HG03103 (cell line): ENCODE results near the gene HAGHL.

Experiments
- ATAC-seq: cut with Tn5 transposase; IDR thresholded peaks from one replicate; pipeline ENCODE4 v1.9.1; 2021; ENCODE audit warnings: low read depth; ENCODE audit not compliant: unreplicated experiment

The HAGHL gene, protein sequence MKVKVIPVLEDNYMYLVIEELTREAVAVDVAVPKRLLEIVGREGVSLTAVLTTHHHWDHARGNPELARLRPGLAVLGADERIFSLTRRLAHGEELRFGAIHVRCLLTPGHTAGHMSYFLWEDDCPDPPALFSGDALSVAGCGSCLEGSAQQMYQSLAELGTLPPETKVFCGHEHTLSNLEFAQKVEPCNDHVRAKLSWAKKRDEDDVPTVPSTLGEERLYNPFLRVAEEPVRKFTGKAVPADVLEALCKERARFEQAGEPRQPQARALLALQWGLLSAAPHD

DNA sequence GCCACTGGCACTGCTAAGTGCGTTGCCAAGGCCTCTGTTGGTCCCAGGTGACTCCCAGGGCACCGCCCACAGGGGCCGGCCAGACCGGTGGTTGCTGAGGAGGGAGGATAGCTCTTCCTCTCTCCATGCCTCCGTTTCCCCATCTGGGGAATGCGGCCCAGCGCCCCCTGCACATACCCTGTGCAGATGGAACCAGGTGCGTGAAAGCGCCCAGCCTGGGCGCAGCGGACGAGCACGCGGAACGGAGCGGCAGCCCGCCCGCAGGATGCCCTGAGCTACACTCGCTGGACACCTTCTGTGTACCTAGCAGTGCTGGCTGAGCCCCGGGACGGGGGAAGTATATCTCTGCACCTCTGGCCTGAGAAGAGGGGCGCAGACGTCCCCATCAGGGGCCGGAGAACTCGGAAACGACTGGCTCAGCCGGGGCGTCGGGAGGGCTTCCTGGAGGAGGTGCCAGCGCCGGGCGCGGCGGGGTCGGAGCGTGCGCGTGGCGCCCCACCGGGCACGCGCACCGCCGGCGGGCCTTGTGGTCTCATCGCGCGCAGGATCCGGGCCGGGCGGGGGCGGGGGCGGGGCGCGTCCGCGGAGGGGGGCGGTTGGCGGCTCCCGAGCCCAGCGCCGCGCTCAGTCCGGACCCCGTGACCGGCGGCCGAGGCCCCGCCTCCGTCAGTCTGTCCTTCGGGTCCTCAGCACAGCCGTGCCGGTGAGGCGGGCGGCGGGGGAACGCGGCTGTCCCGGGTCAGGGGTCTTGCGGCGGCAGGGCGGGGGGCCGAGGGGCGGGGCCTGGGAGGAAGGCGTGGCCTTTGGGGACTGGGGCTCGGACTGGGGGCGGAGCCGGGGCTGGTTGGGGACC lies at the start of gene HAGHL, which contains the start of gene CCDC78:
HAGHL (plus strand) TSS at position 669 of the 853 bp plus-strand sequence. CDS start 404 bp downstream, outside the sequence.
CCDC78 (minus strand) TSS at position 6 of the 853 bp plus-strand sequence. CDS start 76 bp downstream, outside the sequence.
- ATAC-seq, result no peak

DNA sequence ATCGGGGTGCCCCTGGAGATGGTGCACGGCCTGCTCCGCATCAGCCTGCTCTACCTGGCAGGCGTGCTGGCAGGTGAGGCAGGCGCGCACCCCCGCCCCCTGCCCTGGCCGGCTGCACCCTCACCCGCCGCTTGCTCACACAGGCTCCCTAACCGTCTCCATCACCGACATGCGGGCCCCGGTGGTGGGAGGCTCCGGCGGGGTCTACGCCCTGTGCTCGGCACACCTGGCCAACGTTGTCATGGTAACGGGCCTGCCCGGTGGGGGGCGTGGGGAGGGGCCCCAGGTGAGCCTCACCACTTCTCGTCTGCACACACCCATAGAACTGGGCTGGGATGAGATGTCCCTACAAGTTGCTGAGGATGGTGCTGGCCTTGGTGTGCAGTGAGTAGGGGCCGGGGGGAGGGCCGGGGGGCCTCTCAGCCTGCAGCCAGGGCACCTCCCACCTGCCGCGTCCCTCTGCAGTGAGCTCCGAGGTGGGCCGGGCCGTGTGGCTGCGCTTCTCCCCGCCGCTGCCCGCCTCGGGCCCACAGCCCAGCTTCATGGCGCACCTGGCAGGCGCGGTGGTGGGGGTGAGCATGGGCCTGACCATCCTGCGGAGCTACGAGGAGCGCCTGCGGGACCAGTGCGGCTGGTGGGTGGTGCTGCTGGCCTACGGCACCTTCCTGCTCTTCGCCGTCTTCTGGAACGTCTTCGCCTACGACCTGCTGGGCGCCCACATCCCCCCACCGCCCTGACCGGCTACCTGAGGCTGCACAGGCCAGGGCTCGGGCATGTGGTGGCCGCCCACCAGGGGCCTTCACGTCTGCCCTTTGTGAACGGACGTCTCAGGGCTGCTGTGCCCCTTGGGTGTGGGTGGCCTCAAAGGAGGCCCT lies 49.4 kb upstream of the HAGHL start:
- no peak for ATAC-seq

DNA sequence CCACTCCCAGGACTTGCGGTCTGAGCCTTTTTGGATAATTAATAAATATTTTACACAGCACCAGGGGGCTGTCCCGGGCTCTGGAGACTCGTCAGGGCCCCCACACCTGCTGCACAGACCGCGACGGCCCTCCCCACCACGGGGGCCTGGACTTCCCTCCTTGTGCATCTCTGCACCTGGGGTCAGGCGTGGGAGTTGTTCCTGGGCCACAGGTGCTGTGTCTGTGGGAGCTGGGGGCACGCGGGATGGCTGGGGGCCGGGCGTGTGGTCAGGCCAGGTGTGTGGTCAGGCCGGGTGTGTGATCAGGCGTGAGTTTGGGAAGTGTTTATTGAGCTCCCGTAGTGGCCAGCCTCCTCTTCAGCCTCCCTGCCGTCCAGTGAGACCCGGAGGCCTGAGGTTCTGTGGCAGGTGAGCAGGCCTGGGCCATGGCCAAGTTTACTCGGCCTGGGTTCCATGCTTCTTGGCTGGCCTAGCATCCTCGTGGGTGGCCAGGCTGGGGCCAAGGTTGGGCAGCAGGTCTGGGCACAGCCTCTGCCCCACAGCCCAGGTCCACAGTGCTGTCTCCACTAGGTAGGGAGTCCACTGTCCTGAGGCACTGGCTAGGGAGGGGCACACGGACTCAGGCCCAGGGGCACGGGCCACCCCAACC lies 48.6 kb upstream of the HAGHL start:
- no peak for ATAC-seq

DNA sequence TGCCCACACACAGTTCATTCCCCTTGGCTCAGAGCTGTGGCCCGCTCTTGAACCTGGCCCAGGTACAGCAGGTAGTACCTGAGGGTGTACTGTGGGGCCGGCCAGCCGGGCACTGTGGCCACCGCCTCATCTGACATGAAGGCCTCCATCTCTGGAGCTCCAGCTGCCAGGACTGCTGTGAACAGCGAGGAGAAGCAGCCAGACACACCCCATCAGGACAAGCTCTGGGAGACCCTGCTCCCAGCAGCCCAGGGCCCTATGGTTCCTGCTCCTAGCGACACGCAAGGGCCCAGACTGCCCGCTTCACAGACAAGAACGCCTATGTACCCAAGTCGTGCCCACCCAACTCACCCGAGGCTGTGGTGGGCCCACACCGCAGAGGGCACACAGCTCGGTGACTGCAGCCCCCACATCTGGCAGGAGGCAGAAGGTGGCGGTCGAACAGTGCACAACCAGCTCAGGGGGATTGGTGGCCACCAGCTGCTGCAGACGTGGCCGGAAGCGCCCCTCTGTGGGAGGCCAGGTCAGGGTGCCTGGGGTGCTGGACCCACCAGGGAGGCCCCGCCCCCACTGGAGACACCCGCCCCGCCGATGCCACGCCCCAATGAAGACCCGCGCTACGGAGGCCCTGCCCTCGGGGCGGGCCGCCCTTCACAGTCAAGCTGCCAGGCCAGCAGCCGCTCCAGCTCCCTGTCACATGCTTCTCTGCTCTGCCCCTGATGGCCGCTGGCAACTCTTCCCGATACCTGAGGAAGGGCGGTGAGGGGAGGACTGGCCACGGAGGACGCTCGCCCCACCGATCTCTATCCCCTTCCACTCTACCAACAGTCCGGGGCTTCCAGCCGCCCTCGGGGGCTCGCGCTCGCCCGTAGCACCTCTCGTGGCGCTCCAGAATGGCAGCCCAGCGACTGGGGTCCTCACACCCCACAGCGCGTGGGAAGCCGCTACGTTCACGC lies 47.8 kb upstream of the HAGHL start:
- ATAC-seq, result no peak

DNA sequence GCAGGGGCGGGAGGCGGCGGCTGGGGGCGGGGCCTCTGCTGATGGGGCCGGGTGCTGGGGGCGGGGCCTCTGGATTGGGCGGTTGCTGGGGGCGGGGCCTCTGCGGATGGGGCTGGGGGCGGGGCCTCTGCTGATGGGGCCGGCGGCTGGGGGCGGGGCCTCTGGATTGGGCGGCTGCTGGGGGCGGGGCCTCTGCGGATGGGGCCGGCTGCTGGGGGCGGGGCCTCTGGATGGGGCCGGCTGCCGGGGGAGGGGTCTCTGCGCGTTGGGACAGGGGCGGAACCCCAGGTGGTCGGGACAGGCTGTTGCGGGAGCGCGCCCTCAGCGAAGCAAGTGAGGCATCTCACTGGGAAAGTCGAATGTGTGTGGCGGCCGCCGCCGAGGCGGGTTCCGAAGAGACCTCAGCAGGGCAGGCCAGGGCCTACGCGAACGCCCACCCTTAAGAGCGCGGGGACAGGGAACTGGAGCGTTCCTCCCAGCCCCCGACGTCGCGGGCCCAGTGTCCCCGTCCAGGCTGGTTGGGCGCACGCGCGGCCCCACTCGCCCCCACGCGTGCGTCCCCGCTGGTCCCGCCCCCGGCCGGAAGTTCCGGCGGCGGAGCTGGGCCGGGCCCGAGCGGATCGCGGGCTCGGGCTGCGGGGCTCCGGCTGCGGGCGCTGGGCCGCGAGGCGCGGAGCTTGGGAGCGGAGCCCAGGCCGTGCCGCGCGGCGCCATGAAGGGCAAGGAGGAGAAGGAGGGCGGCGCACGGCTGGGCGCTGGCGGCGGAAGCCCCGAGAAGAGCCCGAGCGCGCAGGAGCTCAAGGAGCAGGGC lies 46.9 kb upstream of the HAGHL start, which contains the start of gene STUB1:
STUB1 (plus strand) TSS at position 597 of the 811 bp plus-strand sequence; CDS start at position 713, 116 bp downstream.
- ATAC-seq, result no peak

DNA sequence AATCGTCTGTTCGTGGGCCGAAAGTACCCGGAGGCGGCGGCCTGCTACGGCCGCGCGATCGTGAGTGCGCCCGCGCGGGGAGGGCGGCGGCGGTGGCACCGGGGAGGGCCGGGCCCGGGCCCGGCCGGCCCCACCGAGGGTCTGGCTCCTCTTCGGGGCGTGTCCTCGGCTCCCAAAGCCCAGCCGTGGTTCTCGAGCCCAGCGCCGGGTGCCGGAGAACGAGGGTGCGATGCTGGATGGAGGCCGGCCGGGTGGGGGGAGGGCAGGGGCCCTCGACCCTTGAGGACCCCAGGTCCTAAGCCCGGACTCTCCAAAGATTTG lies 46.3 kb upstream of the HAGHL start:
- no peak for ATAC-seq

DNA sequence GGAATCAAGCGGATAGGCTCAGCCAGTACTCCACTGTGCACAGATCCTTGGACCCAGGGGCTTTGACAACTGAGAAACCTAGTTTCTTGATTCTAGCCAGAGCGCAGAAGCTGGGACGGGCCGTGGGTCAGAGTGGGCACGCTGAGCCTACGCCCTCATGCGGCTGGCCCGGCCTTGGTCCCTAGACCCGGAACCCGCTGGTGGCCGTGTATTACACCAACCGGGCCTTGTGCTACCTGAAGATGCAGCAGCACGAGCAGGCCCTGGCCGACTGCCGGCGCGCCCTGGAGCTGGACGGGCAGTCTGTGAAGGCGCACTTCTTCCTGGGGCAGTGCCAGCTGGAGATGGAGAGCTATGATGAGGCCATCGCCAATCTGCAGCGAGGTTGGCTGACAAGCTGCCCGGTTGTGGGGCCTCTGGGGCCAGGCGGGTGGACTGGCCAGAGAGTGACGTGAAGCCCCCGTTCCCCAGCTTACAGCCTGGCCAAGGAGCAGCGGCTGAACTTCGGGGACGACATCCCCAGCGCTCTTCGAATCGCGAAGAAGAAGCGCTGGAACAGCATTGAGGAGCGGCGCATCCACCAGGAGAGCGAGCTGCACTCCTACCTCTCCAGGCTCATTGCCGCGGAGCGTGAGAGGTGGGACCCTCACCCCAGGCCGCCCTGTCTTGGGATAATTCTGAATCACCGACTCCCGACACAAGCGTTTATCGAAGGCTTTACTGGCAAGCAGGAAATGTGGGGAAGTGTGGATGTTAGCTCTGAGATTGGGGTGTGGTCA lies 45.8 kb upstream of the HAGHL start:
- no peak for ATAC-seq

DNA sequence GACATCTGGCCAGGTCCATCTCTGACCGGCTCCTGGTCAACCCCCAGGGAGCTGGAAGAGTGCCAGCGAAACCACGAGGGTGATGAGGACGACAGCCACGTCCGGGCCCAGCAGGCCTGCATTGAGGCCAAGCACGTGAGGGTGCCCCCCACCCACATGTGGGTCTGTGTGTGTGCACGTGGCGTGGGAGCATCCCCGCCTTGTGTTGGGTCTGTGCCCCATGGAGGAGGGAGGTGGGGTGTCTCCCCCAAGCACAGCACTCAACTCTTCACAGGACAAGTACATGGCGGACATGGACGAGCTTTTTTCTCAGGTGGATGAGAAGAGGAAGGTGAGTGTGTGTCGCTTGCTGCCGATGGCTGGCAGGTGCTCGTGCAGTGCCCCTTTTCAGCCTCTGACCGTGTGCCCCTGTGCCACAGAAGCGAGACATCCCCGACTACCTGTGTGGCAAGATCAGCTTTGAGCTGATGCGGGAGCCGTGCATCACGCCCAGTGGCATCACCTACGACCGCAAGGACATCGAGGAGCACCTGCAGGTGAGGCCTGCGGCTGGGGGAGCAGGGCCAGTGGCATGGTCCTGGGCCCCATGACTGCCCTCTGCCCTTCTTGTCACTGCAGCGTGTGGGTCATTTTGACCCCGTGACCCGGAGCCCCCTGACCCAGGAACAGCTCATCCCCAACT lies 45.0 kb upstream of the HAGHL start:
- no peak for ATAC-seq

DNA sequence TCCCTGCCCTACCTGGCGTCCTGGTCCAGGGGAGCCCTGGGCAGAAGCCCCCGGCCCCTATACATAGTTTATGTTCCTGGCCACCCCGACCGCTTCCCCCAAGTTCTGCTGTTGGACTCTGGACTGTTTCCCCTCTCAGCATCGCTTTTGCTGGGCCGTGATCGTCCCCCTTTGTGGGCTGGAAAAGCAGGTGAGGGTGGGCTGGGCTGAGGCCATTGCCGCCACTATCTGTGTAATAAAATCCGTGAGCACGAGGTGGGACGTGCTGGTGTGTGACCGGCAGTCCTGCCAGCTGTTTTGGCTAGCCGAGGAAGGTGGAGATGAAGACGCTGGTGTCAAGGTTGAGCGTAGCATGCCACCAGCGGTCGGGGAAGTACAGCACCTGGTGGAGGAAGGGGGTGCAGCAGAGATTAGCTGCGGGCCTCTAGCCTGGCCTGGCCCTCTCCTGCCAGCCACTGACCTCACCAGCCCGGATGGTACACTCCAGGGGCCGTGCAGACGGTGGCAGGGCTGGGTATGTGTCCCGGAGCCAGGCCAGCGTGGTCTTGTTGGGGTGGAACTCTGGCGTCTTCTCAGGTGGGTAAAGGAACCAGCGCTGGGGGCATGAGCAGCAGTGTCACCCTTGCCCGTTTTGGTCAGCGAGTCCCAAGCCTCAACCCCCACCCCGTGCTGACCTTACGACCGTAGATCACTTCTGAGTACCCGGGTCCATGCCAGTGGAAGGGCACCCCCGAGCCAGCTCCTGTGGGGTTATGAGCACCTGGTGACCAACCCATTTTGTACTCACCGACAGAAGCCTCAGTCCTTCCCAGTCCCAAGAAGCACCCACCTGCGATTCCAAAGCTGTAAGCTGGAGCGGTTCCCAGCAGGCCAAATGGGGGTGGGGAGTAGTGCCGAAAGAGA lies 44.2 kb upstream of the HAGHL start:
- no peak for ATAC-seq

DNA sequence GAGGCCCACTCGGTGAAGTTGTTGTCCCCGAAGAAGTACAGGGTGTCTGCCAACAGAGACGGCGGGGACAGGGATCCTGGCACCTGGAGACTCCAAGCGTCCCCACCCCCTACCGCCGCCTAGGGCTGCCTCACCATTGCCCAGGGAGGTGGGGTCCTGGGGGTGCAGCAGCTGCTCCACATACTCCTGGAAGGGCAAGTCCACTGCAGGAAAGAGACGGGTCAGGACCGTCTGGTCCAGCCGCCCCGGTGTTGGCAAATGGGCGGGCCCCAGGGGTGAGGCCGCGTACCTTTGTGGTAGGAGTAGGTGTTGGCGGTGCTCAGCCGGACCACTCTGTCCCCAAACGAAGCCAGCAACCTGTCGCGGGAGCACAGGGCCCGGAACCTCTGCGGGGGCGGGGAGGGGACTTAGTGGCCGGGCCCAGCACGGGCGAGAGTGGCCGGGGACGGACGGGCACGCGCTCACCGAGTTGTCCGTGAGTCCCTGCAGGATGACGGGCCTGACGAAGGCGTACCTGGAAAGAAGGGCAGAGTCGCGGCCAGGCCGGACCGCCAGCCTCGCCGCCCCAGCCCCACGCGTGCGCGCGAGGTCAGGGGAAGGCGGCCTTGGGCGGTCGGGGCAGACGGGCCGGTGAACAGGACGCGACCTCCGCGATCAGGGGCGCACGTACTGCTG lies 43.4 kb upstream of the HAGHL start:
- no peak for ATAC-seq

DNA sequence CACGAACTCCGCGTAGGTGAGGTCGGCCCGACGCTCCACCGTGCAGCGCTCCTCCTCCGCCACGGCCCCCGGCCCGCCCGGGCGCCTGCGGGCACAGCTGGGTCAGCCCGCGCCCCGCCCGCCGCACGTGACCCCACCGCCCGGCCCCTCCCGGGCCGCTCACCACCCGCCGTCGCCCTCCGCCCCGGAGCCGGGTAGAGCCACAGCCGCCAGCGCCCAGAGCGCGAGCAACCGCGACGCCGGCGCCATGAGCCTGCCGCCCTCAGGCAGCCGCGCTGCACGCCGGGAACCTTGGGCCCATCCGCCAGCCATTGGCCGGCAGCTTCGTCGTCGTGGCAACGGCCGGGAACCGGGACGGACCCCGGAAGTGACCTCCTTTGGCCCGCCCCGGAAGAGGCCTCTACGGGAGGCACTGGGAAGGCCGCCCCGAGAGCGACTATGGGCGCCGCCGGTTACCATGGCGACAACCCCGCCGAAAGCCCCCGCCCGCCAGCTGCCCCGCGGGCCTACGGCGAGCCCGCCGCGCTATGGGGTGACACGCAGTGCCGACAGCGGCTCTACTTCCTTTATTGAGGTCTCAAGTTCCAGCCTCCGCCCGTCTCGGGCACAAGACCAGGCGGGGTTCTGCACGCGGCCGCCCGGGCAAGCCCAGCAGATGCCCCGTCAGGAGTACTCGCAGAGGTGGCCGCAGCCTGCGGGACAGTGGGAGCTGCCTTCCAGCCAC lies 42.7 kb upstream of the HAGHL start, which contains the start of gene JMJD8:
JMJD8 (minus strand) TSS at position 264 of the 724 bp plus-strand sequence; CDS start at position 249, 15 bp downstream.
- peak; percentile 48 for ATAC-seq

DNA sequence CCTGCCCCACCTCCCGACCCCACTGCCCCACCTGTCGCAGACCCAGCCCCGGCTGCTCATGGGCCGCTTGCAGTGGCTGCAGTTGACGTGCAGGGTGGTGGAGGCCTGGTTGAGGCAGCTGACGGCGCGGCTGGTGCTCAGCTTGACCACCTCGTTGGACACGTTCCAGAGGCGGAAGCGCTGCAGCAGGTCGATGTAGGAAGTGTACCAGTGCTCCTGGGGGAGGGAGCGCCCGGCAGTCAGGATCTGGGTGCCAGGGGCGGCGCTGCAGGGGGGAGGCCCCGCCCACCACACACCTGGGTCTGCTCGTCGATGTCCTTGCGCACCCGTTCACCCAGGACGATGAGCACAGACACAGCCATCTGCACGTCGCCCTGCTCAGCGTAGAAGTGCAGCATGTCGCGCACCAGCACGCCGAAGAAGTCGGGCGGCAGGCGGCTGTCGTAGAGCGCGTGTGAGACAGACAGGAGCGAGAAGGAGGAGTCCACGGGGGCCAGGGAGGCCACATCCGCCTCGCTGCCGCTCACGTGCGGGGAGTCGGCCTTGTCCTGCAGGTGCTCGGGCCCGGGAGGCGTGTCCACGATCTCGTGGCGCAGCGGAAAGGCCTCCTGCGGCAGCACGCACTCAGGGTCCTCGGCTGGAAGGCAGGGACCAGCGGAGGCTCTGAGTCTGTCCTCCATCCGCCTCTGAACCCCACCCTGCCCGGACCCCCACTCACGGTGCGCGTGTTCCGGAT lies 41.8 kb upstream of the HAGHL start:
- no peak for ATAC-seq

DNA sequence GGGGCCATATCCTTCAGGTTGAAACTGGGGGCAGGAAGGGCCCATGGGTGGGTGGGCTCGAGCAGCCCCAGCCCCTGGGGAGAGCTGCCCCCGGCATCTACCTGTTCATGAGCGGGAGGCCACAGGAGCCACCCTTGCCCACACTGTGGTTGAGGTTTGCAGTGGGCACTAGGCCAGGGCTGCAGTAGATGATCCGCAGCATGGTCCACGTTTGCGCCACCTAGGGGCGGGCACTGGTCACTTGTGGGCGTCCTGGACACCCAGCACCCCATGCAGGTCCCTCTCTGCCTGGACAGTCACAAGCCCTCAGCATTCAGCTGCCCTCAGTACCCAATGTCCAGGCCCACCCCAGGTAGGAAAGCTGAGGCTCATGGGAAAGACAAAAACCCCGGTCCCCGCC lies 40.9 kb upstream of the HAGHL start:
- no peak for ATAC-seq
